HCT116 (cell line): ENCODE measurements around the gene GATA3. TPM values are rescaled to one million over a fixed set of nuclear protein-coding genes. Genes with fewer than 3 reads are reported as not detected.

Experiments
- ATAC-seq: fragments of 200-7000 bp; cut with Tn5 transposase; 2 replicates; pipeline ENCODE4 v1.9.1; 2020; ENCODE audit warnings: mild to moderate bottlenecking, moderate library complexity
- BruUV-seq: library from RNA; stranded (reverse); fragments of 400-500 nt; replicated peaks from 2 replicates; lab custom pipeline; 2021; lab: Mats Ljungman, UMichigan
- CTCF ChIA-PET: fragments of 300-600 bp; sonication (Branson Sonifier 250); formaldehyde crosslinking; loops from one replicate; lab custom pipeline; 2021; ENCODE audit warnings: antibody characterized with exemption; lab: Charles Lee
- POLR2A ChIA-PET: fragments of 300-600, 350-600 bp; sonication (Branson Sonifier 250); formaldehyde crosslinking; loops from one replicate; lab custom pipeline; 2021; ENCODE audit warnings: antibody characterized with exemption; lab: Charles Lee
- RAD21 ChIA-PET, 2 experiments: fragments of 300-600 bp; sonication (Branson Sonifier 250); formaldehyde crosslinking; loops; one replicate each; lab custom pipeline; 2023; ENCODE audit warnings: low total read pairs in 2 of 2; ENCODE audit not compliant: uncharacterized antibody in 2 of 2, unreplicated experiment in 2 of 2, low non-redundant PET in 1 of 2; lab: Charles Lee
- DNase-seq: peaks from one replicate; pipeline ENCODE4 v3.0.0-alpha.2; 2010; ENCODE audit warnings: low read depth, low spot score
- H2AFZ ChIP-seq: fragments of 200-600 bp; shearing (Covaris generic), sonication (generic); 2 replicates; pipeline ENCODE4 v1.6.1; 2017; ENCODE audit warnings: low read depth, mixed run types, mixed read lengths, antibody characterized with exemption, low read length; ENCODE audit not compliant: poor library complexity, severe bottlenecking
- H3K27ac ChIP-seq: 2 replicates; pipeline ENCODE4 v1.5.1; 2012; ENCODE audit warnings: low read depth, low read length
- H3K27me3 ChIP-seq: fragments of 200-600 bp; sonication (generic); 2 replicates; pipeline ENCODE4 v1.6.1; 2016; ENCODE audit warnings: mixed run types, low read length, mixed read lengths; ENCODE audit not compliant: insufficient read depth
- H3K36me3 ChIP-seq, 2 experiments: fragments of 200-500 bp in 1 of 2; fragments of 200-600 bp in 1 of 2; sonication (Bioruptor generic) in 1 of 2; sonication (generic) in 1 of 2; 2 replicates each; pipeline versions ENCODE4 v1.5.1 to v1.6.1; 2014 to 2016; ENCODE audit warnings: low read length in 2 of 2, inconsistent platforms in 1 of 2, mixed read lengths in 1 of 2, mixed run types in 1 of 2; ENCODE audit not compliant: insufficient read depth in 2 of 2, control insufficient read depth in 1 of 2
- H3K4me1 ChIP-seq, 2 experiments: fragments of 200-600 bp in 1 of 2; sonication (generic) in 1 of 2; 2 replicates each; pipeline versions ENCODE4 v1.5.1 to v1.6.1; 2012 to 2017; ENCODE audit warnings: low read length in 2 of 2, inconsistent platforms in 1 of 2, mild to moderate bottlenecking in 1 of 2, mixed read lengths in 1 of 2, mixed run types in 1 of 2, moderate library complexity in 1 of 2; ENCODE audit not compliant: insufficient read depth in 2 of 2, control insufficient read depth in 1 of 2
- H3K4me2 ChIP-seq: fragments of 200-600 bp; sonication (generic); 2 replicates; pipeline ENCODE4 v1.6.1; 2017; ENCODE audit warnings: mixed run types, low read length, mixed read lengths
- H3K4me3 ChIP-seq, 2 experiments: fragments of 200-600 bp in 1 of 2; sonication (generic) in 1 of 2; replicated peaks in 1 of 2; 2 replicates each; pipeline ENCODE4 v1.5.1; 2011 to 2016; ENCODE audit warnings: low read length in 2 of 2, control low read depth in 1 of 2, low read depth in 1 of 2, mild to moderate bottlenecking in 1 of 2, mixed read lengths in 1 of 2, mixed run types in 1 of 2
- H3K79me2 ChIP-seq: fragments of 200-600 bp; sonication (generic); 2 replicates; pipeline ENCODE4 v1.6.1; 2017; ENCODE audit warnings: mild to moderate bottlenecking, mixed run types, low read length, moderate library complexity, mixed read lengths; ENCODE audit not compliant: insufficient read depth
- H3K9ac ChIP-seq: fragments of 200-600 bp; sonication (generic); 2 replicates; pipeline ENCODE4 v1.6.1; 2016; ENCODE audit warnings: low read length, mixed read lengths
- H3K9me2 ChIP-seq: fragments of 200-600 bp; sonication (generic), shearing (Covaris generic); 2 replicates; pipeline ENCODE4 v1.6.1; 2017; ENCODE audit warnings: mixed run types, mild to moderate bottlenecking, moderate library complexity; ENCODE audit not compliant: insufficient read depth
- H3K9me3 ChIP-seq, 2 experiments: fragments of 200-500 bp in 1 of 2; fragments of 200-600 bp in 1 of 2; sonication (Bioruptor generic) in 1 of 2; sonication (generic) in 1 of 2; 2 replicates each; pipeline ENCODE4 v1.6.1; 2014 to 2017; ENCODE audit warnings: low read length in 2 of 2, mixed read lengths in 2 of 2, inconsistent platforms in 1 of 2, low read depth in 1 of 2, mild to moderate bottlenecking in 1 of 2, mixed run types in 1 of 2, moderate library complexity in 1 of 2; ENCODE audit not compliant: control insufficient read depth in 1 of 2, insufficient read depth in 1 of 2
- H4K20me1 ChIP-seq: fragments of 200-600 bp; sonication (generic), shearing (Covaris generic); 2 replicates; pipeline ENCODE4 v1.6.1; 2017; ENCODE audit warnings: mixed run types, mild to moderate bottlenecking, moderate library complexity; ENCODE audit not compliant: insufficient read depth
- CEBPB ChIP-seq: IDR thresholded peaks from 2 replicates; pipeline ENCODE4 v1.6.1; 2012; ENCODE audit warnings: low read depth
- ELF1 ChIP-seq: IDR thresholded peaks from 2 replicates; pipeline ENCODE4 v1.6.1; 2012; ENCODE audit warnings: low read depth, borderline replicate concordance
- EZH2 ChIP-seq: fragments of 200-600 bp; sonication (generic); IDR thresholded peaks from 2 replicates; pipeline ENCODE4 v1.6.1; 2017; ENCODE audit warnings: antibody characterized with exemption, mixed run types
- FOSL1 ChIP-seq: IDR thresholded peaks from 2 replicates; pipeline ENCODE4 v1.6.1; 2012; ENCODE audit warnings: low read depth
- JUND ChIP-seq: IDR thresholded peaks from 2 replicates; pipeline ENCODE4 v1.6.1; 2012
- POLR2A ChIP-seq: IDR thresholded peaks from 2 replicates; pipeline ENCODE4 v1.7.0; 2011; ENCODE audit warnings: borderline replicate concordance; ENCODE audit not compliant: insufficient read depth, insufficient read length; ENCODE audit errors: extremely low read depth
- POLR2AphosphoS5 ChIP-seq: IDR thresholded peaks from 2 replicates; pipeline ENCODE4 v1.6.1; 2011; ENCODE audit warnings: mild to moderate bottlenecking, low read depth, low read length, moderate library complexity
- RAD21 ChIP-seq: IDR thresholded peaks from 2 replicates; pipeline ENCODE4 v1.6.1; 2012; ENCODE audit warnings: low read depth, mild to moderate bottlenecking
- SIN3A ChIP-seq: IDR thresholded peaks from 2 replicates; pipeline ENCODE4 v1.6.1; 2012; ENCODE audit warnings: low read depth
- SP1 ChIP-seq: IDR thresholded peaks from 2 replicates; pipeline ENCODE4 v1.6.1; 2012; ENCODE audit warnings: low read depth
- SRF ChIP-seq: IDR thresholded peaks from 2 replicates; pipeline ENCODE4 v1.6.1; 2012; ENCODE audit warnings: low read depth
- TCF7L2 ChIP-seq: IDR thresholded peaks from 2 replicates; pipeline ENCODE4 v1.7.0; 2011; ENCODE audit warnings: borderline replicate concordance, inconsistent platforms; ENCODE audit not compliant: insufficient read depth, insufficient read length; ENCODE audit errors: extremely low read depth
- YY1 ChIP-seq: IDR thresholded peaks from 2 replicates; pipeline ENCODE4 v1.6.1; 2011; ENCODE audit warnings: low read length, low read depth, moderate library complexity, mild to moderate bottlenecking; ENCODE audit not compliant: insufficient replicate concordance; ENCODE audit errors: extremely low read depth
- ZFX ChIP-seq: fragments of 450-650 bp; IDR thresholded peaks from 2 replicates; pipeline ENCODE4 v1.6.1; 2017
- ZNF274 ChIP-seq: fragments of 200-500 bp; sonication (Bioruptor generic); IDR thresholded peaks from 2 replicates; pipeline ENCODE4 v1.6.1; 2014; ENCODE audit warnings: mild to moderate bottlenecking, low read depth, low read length, inconsistent platforms
- intact Hi-C: fragments of 100-400 bp; cut with micrococcal nuclease; formaldehyde crosslinking; loops from 2 replicates; pipeline ENCODE4 v1.10.0; 2022
- total RNA-seq: library from RNA; stranded (reverse); gene quantifications from one replicate; pipeline ENCODE4 v1.2.1, GENCODE V29; 2021; ENCODE audit not compliant: unreplicated experiment
- TF ChIP-seq, protein P1 (sequence below): IDR thresholded peaks from 2 replicates; pipeline ENCODE4 v1.6.1; 2012
- TF ChIP-seq, protein P2 (sequence below): IDR thresholded peaks from 2 replicates; pipeline ENCODE4 v1.6.1; 2011; ENCODE audit warnings: mild to moderate bottlenecking, low read length, moderate library complexity; ENCODE audit not compliant: insufficient replicate concordance; ENCODE audit errors: extremely low read depth

The GATA3 gene
- total RNA-seq, 1 experiment from 2014 or later = 2.7 TPM

DNA sequence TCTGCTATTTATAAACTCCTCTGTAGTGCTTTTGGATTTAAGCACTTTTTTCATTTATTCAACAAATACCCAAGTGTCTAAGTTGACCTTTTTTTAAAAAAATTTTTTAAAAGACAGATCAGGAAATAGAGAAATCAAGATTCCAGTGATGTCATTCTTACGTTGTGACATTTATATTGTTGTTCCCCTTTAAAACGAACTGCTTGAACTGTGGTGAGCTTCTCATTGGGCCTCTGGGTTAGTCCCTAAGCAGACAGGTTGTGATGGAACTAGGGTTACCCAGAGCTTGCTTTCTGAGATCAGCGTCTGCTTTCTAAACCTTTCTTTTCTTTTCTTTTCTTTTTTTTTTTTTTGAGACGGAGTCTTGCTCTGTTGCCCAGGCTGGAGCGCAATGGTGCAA, 22.4 kb downstream of the GATA3 start:
- Histone ChIP-seq H3K79me2 (no peaks in the 10 kb centered on the region), H3K36me3 (no peaks in the 10 kb centered on the region), H3K27ac (no peak overlapping the region), H3K27me3 (no peaks in the 10 kb centered on the region), H3K4me1 (no peaks in the 10 kb centered on the region), H2AFZ (no peak overlapping the region), H3K4me2 (no peak overlapping the region), H3K4me3 (no peak overlapping the region), H3K9me2 (no peaks in the 10 kb centered on the region), H3K9me3 (no peaks in the 10 kb centered on the region), H3K9ac (no peak overlapping the region), H4K20me1 (no peaks in the 10 kb centered on the region)
- POLR2A ChIA-PET = interaction anchor here (0.7 kb wide), 1 partner anchor 12 kb away, joined by 3 read pairs; no protein-coding TSS in a partner anchor
- no TSS peak for BruUV-seq
- intact Hi-C loops = no loop called here
- no peak for DNase-seq
- TF ChIP-seq JUND (no peak), YY1 (no peak), ZFX (no peak), ZNF274 (no peak), CEBPB (no peak), FOSL1 (no peak), POLR2A (no peak)
- TF ChIP-seq, protein P1, sequence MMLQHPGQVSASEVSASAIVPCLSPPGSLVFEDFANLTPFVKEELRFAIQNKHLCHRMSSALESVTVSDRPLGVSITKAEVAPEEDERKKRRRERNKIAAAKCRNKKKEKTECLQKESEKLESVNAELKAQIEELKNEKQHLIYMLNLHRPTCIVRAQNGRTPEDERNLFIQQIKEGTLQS = no peak
- TF ChIP-seq, protein P2, sequence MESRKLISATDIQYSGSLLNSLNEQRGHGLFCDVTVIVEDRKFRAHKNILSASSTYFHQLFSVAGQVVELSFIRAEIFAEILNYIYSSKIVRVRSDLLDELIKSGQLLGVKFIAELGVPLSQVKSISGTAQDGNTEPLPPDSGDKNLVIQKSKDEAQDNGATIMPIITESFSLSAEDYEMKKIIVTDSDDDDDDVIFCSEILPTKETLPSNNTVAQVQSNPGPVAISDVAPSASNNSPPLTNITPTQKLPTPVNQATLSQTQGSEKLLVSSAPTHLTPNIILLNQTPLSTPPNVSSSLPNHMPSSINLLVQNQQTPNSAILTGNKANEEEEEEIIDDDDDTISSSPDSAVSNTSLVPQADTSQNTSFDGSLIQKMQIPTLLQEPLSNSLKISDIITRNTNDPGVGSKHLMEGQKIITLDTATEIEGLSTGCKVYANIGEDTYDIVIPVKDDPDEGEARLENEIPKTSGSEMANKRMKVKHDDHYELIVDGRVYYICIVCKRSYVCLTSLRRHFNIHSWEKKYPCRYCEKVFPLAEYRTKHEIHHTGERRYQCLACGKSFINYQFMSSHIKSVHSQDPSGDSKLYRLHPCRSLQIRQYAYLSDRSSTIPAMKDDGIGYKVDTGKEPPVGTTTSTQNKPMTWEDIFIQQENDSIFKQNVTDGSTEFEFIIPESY = no peak
- RAD21 ChIA-PET = no interaction called here
- CTCF ChIA-PET = no interaction called here
- no peak for ATAC-seq

DNA sequence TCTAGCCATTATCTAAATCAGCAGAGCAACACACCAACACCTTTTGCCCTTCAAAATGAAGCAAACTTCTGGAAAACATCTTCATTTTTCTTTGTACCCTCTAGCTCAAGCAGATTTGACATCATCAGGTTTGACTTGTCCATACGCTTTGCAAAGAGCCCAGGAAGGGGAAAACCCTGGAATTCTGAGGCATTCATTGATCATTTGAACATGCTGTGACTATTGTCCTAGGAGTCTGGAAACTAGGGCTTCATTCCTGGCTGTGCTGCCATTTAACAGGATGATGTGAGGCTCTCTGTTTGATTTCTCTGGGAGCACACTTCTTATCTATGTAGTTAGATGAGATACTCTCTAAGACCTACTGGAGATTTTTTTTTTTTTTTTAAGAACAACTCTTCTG, 23.5 kb downstream of the GATA3 start:
- H3K9ac ChIP-seq = no peak overlapping the region
- H3K27ac ChIP-seq = no peak overlapping the region
- H3K9me3 ChIP-seq = no peaks in the 10 kb centered on the region
- CTCF ChIA-PET = no interaction called here
- H2AFZ ChIP-seq = no peak overlapping the region
- H3K9me2 ChIP-seq = no peaks in the 10 kb centered on the region
- no peaks in the 10 kb centered on the region for H3K27me3 ChIP-seq
- no peak overlapping the region for H3K4me2 ChIP-seq
- H3K4me3 ChIP-seq = no peak overlapping the region
- RAD21 ChIA-PET = no interaction called here
- H3K4me1 ChIP-seq = no peaks in the 10 kb centered on the region
- POLR2A ChIA-PET = no interaction called here
- DNase-seq = no peak
- intact Hi-C loops = no loop called here
- no peaks in the 10 kb centered on the region for H3K36me3 ChIP-seq
- no TSS peak for BruUV-seq
- no peak for ATAC-seq
- TF ChIP-seq TCF7L2 (no peak), YY1 (no peak), POLR2AphosphoS5 (no peak), RAD21 (no peak), EZH2 (no peak), FOSL1 (no peak), SP1 (no peak), SIN3A (no peak), POLR2A (no peak), ZFX (no peak), SRF (no peak), ELF1 (no peak)
- no peaks in the 10 kb centered on the region for H4K20me1 ChIP-seq
- H3K79me2 ChIP-seq = no peaks in the 10 kb centered on the region
